Activated CD4-positive, CD25-positive, alpha-beta regulatory T cell treated with anti-CD3 and anti-CD28 coated beads, Interleukin-2, amount 50 U/mL, for 24 hours (primary cell): Measurements from ENCODE around the gene ZNF207.
A peak's percentile ranks its signal among the peaks of the same experiment; 100 is the strongest.
"Not testable (repeated sequence)": the region's sequence is repeated elsewhere in the genome, so short reads cannot be mapped to it uniquely, and the experiment has no call there.

Source experiments
- ATAC-seq, 2 donors: fragments of 150-1000 bp; cut with Tn5 transposase; one replicate each; pipeline ENCODE4 v1.10.0; 2021; ENCODE audit warnings: mild to moderate bottlenecking in 1 of 2, moderate library complexity in 1 of 2

The ZNF207 gene

GRCh38 chr17:32335687-32336086 is 14.3 kb upstream of the ZNF207 start:
- ATAC-seq: no peak

DNA sequence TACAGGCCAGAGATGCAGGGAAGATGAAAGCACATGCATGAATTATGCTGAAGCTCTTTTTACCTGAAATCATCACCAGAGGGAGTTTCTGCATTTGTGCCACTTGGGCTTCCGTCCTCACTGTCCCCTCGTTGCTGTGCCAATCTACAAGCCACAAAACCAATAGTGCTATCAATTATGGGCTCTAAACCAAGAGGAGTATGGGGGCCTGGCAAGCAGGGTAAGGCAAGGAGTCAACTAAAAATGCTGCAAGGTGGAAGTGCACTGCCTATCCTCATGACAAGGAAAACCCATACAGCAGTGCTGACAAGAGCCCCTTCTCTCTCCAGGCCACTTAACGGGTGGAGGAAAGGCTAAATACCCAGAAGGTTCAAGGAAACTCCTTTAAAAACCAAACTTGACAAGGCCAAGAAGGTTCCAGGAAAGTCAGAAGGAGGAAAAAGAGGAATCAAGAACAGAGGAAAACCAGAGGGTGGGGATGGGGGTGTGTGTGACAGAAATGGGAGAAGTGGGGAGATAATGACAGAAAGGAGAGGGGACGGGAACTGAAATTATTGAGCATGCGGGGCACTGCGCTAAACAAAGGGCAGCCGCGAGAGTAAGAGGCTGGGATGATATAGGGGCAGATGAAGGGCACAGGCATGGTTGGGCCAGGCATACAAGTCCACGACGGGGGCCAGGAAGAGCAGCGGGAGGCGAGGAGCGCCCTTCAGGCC is 8.7 kb upstream of the ZNF207 start:
- ATAC-seq: peak; percentile 21 to 35

DNA sequence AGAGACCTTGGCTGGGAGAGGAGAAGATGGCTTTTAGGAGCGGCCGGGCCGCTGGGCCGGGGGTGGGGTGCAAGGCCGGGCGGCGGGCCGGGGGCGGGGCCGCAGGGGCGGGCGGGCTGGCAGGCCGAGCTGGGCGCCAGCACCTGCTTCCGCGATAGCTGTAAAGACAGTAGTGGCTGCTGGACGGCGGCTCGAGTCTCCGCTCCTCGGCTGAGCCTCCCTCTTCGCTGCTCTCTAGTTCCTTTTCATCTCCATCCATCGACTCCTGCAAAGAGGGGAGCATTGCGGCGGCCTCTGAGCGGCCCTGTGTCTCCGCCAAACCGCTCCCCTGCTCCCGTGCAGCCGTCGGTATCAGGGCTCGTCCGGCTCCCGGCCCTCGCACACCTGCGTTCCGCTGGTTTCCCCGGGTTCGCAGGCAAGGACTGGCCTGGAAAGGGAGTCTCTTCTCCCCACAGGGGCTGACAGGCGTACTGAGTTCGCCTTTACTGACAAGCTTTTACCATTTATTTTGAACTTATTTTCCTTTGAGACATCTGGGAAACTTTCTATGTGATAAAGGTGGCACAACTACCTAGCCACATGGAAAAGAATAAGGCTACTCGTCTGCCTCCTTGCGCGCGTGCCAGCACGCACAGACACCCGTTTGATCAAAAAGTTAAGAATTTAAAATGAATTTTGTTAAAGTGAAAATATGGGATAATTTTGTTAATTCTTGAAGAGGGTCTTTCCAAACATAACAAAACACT is 7.9 kb upstream of the ZNF207 start, which contains the start of gene C17orf75:
Gene C17orf75, minus strand, starts transcription at position 317 of the 746 bp plus-strand sequence. Its CDS starts 34 bp downstream, at position 283.
- ATAC-seq: peak; percentile 95 to 96

DNA sequence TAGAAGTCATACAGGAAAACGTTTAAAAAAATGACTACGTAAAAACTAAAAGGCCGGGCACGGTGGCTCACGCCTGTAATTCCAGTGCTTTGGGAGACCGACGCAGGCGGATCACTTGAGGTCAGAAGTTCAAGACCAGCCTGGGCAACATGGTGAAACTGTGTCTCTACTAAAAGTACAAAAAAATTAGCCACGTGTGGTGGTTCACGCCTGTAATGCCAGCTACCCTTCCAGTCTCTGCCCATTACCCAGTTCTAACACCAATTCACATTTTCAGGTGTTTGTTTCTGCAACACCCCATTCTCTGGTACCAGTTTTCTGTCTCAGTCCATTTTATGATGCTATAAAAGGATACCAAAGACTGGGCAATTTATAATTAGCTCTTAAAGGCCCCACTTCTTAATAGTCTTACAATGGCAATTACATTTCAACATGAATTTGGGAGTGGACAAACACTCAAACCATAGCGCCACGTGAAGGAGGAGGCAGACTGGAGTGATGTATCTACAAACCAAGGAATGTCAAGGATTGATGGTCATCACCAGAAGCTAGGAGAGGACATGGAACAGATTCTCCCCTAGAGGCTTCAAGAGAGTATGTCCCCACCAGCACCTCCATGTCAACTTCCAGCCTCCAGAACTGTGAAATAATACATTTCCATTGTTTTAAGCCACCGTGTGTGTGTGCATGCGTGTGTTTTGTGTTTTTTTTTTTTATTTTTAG is 7.2 kb upstream of the ZNF207 start:
- ATAC-seq: no peak

DNA sequence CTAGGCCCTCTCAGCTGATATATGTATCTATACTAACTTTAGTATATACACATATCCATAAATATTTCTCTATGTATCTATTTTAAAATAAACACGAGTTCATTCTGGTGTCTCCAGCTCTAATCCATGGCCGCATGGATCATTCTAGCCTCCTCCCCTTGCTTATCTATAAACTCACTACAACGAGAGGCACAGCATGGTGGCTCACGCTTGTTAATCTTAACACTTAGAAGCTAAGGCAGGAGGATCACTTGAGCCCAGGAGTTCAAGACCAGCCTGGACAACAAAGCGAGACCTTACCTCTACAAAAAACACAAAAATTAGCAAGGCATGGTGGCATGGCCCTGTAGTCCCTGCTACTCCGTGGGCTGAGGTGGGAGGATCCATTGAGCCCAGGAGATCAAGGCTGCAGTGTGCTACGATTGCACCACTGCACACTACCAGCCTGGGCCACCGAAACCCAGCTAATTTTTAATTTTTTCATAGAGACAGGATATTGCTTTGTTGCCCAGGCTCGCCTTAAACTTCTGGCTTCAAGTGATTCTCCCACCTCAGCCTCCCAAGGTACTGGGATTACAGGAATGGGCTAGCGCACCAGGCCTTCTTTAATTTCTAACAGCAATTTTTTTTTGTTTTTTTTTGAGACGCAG is 3.9 kb upstream of the ZNF207 start:
- no peak for ATAC-seq

DNA sequence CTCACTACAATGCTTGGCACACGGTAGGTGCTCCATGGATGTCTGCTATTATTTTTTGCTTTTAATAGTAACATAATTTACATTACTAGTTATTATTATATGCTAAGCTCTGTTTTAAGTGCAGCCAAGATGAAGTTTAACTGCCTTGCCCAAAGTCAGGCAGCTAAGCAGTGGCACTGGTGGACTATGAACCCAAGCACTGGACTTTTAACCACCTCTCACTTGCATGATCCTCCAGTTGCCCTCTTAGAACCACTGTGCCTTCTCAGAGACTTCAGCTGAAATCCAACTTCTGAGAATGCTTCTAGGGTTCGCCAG is 1.5 kb upstream of the ZNF207 start:
- no peak for ATAC-seq

GRCh38 chr17:32349503-32349853 is 479 bp upstream of the ZNF207 start:
- peak in 1 of 2 donors; percentile 2 for ATAC-seq

DNA sequence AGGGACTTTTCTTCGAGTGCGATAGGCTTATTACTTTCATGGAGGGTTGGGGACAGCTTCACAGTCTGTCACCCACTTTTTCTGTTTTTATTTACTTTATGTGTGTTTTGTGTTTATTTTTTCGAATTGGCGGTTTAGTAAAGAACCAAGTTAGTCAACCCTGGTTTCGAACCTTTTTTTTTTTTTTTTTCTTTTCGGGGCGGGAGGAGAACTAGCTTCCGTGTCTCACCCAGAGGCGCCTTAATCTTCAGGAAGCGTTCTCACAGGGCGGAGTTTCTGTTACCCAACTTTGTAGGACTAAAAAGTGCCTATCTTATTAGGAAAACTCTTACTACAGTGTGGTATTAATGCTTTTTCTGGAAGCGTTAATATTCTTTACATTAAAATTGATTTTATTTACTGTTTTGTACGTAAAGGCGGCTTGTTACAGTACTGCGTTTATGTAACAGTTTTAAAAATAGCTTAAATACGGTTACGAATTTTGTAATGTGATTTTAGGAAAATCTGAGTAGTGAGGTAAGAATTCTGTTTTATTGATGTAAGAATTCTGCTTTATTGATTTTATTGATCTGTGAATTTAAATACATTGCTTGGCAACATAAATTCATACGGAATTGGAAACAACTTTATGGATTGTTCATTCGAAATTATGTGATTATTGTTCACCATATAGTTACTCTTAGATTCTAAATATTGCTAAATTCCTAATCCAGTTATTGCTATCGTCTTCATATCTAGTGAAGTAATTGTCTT is 885 bp downstream of the ZNF207 start:
- ATAC-seq: peak; percentile 42 to 48

DNA sequence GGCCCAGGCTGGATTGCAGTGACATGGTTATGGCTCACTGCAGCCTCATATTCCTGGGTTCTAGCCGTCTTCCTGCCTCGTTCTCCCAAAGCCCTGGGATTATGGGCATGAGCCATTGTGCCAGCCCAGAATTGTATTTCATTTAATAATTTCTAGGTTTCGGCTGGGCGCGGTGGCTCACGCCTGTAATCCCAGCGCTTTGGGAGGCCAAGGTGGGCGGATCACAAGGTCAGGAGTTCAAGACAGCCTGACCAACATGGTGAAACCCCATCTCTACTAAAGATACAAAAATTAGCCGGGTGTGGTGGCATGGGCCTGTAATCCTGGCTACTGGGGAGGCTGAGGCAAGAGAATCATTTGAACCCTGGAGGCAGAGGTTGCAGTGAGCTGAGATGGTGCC is 2.8 kb downstream of the ZNF207 start:
- not testable (repeated sequence) for ATAC-seq

DNA sequence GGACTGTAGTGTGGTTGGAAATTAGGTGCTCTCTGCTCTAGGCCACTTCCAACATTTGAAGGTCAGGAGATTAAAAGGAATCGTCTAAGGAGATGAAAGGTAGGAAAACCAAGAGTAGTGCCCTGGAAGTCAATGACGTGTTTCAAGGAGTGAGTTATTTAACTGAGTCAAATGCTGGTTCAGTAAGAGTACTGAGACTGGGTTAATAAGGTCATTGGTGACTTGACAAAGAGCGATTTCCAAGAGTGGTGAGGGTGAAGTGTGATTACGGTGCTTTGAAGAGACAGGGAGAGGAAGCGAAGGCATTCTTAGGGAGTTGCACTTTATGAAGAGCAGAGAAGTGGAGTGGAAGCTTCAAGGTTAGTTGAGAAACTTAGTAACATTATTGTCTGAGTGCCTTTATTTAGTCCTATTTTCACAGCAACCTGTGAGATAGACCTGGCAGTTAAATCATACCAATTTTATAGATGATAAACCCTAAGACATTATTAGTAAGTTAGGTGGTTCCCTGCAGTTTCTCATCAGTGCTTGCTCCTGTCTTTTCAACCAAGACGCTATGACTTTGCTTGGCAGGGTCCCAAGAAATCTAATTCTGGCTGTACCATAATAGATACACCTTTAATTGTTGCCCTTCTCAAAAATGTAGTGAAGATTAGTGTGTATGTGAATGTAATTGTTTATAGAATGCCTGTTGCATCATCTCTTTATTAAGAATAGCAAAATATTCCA is 5.9 kb downstream of the ZNF207 start:
- ATAC-seq: peak in 1 of 2 donors; percentile 39

DNA sequence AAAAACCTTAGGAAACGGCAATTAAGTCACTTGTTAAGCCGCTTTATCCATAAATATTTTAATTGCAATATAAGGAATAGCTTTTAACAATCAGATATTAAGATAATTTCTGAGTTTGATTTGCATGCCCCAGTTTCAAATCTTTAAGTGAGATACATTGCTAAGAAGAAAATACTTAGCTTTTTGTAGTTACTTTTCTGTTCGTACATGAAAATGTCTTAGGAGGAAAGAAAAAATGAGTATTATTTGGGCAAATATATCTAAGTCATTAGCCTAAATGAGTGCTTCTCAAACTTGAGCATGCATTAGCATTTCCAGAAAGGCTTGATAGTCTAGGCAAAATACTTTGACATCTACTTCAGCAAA is 6.4 kb downstream of the ZNF207 start:
- no peak for ATAC-seq

DNA sequence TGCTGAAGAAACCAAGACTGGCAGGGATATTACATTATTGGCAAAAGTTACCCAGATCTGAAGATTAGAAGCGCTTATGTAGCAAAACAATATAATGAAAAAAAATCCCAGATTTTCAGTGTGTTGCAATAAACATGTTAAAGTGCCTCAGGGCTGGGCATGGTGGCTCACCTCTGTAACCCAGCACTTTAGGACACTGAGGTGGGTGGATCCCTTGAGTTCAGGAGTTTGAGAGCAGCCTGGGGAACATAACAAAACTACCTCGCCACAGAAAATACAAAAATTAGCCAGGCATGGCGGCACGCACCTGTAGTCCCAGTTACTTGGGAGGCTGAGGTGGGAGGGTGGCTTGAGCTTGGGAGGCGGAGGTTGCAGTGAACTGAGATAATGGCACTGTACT is 6.8 kb downstream of the ZNF207 start:
- ATAC-seq: no peak

- ATAC-seq: no peak
Observed at GRCh38 chr17:32357615-32358014, 7.7 kb downstream of the ZNF207 start.

GRCh38 chr17:32361270-32361669 is 11.3 kb downstream of the ZNF207 start:
- ATAC-seq: no peak

GRCh38 chr17:32370426-32370825 is 20.5 kb downstream of the ZNF207 start:
- peak; percentile 77 to 89 for ATAC-seq

GRCh38 chr17:32382526-32383223 is 32.7 kb downstream of the ZNF207 start:
- no peak for ATAC-seq

DNA sequence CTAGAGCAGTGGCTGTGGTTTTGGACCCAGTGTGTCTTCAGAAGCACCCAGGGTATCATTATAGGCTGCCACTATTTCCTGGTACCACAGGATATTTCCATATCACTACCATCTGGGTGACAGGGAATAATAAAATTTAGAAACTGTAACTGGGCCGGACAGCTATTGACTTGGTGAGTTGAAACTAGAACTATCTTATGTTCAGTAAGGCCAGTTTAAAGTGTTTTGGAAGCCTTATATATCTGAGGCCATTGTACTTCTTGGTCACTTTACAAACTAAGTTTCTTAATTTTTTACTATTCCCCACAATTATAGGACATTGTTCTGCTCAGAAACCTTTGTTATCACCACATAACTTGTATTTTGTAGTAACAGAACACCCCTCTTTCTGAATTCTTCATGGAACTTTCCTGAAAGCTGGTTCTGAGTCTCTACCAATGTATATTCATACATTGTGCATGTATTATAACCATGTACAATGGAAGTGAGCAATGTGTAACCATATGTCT is 34.0 kb downstream of the ZNF207 start:
- no peak for ATAC-seq

DNA sequence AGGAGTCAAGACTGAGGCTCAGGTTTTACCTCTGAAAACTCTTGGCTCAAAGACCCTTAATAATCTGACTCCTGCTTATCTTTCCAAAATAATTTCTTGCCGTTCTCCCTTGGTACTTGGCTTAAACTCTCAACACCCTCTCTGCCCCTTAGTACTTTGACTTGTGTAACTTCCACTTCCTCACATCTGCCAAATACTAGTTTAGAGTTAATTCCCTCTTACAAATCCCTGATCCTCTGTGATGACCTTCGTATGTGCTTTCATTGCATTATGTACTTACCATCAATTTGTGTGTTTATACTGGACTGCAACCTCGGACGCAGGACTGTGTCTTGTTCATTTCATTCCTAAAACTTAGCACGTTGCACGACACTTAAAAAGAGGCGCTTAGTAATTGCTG is 35.2 kb downstream of the ZNF207 start:
- no peak for ATAC-seq

GRCh38 chr17:32385971-32386370 is 36.0 kb downstream of the ZNF207 start:
- ATAC-seq: no peak

- ATAC-seq: peak; percentile 67 to 71
Observed at GRCh38 chr17:32386844-32387243, 36.9 kb downstream of the ZNF207 start.

GRCh38 chr17:32388128-32388527 is 38.2 kb downstream of the ZNF207 start:
- ATAC-seq: not testable (repeated sequence)
